GM12873 (cell line): ENCODE results near the gene SPINT3.

ENCODE experiments used
- TF ChIP-seq, protein P1 (sequence below): IDR thresholded peaks from 2 replicates; pipeline ENCODE4 v1.5.1; 2012; ENCODE audit warnings: low read depth, mild to moderate bottlenecking, moderate library complexity, low read length, control low read depth; ENCODE audit not compliant: insufficient read depth; ENCODE audit errors: missing control alignments

SPINT3 gene

DNA sequence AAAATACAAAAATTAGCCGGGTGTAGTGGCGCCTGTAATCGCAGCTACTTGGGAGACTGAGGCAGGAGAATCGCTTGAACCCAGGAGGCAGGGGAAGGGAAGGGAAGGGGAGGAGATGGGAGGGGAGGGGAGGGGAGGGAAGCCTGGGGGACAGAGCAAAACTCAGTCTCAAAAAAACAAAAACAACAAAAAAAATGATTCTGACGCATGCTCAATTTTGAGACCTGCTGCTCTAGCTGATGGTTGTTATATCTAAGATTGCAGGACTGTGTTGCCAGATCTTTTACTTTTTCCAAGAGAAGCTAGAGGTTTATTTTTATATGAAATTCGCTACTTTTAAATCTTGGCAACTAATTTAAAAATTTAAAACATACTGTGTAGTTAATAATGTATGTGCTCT is 48.2 kb downstream of the SPINT3 start:
- TF ChIP-seq, protein P1, sequence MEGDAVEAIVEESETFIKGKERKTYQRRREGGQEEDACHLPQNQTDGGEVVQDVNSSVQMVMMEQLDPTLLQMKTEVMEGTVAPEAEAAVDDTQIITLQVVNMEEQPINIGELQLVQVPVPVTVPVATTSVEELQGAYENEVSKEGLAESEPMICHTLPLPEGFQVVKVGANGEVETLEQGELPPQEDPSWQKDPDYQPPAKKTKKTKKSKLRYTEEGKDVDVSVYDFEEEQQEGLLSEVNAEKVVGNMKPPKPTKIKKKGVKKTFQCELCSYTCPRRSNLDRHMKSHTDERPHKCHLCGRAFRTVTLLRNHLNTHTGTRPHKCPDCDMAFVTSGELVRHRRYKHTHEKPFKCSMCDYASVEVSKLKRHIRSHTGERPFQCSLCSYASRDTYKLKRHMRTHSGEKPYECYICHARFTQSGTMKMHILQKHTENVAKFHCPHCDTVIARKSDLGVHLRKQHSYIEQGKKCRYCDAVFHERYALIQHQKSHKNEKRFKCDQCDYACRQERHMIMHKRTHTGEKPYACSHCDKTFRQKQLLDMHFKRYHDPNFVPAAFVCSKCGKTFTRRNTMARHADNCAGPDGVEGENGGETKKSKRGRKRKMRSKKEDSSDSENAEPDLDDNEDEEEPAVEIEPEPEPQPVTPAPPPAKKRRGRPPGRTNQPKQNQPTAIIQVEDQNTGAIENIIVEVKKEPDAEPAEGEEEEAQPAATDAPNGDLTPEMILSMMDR: no peak

DNA sequence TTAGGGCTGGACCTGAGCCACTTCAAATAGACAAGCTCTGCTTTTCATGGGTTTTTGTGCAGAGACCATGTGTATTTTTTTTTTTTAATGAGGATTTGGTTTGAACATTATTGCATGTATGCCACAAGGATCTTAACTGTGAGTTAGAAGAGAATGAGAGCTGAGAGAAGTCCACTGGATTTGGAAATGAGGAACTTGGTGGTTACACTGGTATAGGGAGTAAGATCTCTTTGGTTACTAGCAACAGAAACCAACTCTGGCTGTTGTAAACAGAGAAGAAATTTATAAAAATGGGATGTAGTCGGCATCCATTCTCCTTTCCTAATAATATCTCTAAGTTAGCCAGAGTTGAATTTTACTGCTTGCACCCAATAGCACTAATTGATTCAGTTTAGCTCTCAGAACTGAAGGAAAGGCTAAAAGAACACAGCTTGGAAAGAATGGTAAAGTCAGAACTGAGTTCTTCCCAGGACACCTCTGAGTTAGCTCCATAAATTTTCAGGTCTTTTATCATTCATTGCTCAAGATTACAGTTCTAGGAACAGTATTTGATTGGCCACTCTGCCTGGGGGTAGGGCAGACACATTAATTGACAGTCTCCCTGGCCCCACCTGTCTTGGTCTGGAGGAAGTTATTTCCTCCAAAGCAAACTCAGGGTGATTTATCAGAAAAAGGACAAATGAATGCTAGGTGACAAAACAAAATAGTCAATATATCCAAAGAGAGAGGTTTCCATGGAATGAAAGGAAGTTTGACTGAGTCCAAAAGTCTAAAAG is 49.7 kb downstream of the SPINT3 start:
- TF ChIP-seq, protein P1: no peak

DNA sequence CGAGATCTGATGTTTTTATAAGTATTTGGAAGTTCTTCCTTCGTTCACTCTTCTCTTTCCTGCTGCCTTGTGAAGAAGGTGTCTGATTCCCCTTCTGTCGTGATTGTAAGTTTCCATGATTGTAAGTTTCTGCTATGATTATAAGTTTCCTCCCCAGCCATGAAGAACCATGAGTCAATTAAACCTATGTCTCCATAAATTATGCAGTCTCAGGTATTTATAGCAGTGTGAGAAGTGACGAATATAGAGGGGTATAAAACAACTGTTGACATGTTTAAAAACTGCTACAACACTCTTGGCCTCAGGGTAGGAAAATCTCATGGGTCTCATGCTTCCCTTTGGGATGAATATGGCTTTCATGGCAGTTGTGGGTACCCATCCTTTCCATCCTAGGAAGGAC is 51.7 kb downstream of the SPINT3 start:
- TF ChIP-seq, protein P1: no peak

DNA sequence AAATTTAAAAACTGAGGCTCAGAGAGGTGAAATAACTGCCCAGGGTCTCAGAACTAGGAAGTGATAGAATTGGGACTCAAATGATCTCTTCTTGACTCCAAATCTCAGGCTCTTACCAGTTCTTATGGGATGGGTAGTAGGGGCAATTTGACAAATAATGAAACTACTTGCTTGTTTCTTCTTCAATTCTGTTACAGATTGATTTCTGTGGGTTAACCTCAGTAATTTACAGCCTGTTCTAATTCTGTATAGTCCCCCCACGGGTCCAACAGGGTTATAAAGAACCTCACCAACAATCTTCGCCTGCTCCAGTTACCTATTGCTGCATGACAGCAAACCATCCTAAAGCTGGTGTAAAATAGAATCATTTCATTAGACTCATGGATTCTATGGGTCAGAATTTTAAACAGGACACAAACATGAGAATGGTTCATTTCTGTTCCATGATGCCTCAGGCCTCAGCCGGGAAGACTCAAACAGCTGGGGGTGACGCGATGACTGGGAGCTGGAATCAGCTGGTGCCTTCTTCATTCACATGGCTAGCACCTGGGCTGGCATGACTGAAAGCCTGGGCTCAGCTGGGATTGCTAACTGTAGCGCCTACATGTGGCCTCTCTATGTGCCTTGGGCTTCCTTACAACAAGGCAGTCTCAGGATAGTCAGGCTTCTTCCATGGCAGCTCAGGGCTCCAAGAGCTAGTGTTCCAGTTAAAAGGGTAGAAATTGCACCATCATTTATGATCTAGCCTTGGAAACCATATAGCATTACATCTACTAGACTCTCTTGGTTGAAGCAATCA is 52.5 kb downstream of the SPINT3 start:
- TF ChIP-seq, protein P1: no peak
